ENCODE results near the gene MARCHF9.

The MARCHF9 gene

DNA sequence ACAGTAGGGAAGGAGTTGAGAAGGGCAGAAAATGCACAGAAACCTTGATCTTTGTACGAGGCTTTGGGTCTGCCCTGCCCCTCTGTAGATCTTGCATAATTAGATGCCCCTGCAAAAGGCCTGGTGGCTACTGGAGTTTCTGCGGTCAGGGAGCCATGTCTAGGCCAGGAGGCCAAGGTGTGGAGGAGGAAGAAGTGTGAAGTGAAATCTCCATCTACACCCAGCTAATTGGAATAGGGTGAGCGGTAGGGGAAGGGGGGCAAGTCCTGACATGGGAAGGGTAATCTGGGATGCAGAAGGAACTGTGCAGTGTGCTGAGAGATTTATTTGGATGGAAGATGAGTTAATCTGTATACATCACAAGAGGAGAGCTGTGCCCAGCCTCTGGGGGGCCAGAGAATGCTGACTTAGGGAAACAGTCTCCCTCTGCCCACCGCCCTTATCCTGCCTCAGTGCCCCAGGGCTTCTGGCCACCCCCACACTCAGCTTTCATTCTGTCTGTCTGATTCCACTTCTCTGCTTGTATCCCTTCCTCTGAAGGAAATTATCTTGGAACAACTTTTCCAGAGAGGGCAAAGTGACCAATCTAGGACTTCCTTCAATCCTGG is 6.6 kb downstream of the MARCHF9 start:
- 100% methylated on average over 2 of the region's 4 CpGs for WGBS (ENCODE audit: insufficient coverage)
- ChIA-PET CTCF (interaction anchor here (1.3 to 7.4 kb wide), 3 partner anchors 14 to 32 kb away, joined by 4 to 74 read pairs (median 5); partner anchors contain the start of genes EEF1AKMT3 and METTL1), POLR2A (interaction anchor here (1.0 kb wide), 1 partner anchor 12 kb away, joined by 3 read pairs; no protein-coding TSS in a partner anchor)
- Histone ChIP-seq H3K36me3 (ENCODE audit: control insufficient read depth in 4 of 4, insufficient read depth in 4 of 4, low read length in 3 of 4) (peaks cover 0 to 16% (median 7%) of the 10 kb centered on the region in 4 experiments), H3K9me3 (ENCODE audit: control extremely low read depth in 1 of 5, control insufficient read depth in 4 of 5, insufficient read depth in 2 of 5, low read depth in 1 of 5, low read length in 4 of 5) (no peaks in the 10 kb centered on the region), H3K27me3 (replicated peaks in 2 of 5; ENCODE audit: control insufficient read depth in 4 of 5, insufficient read depth in 5 of 5, low read length in 4 of 5) (peaks cover 0 to 39% (median 18%) of the 10 kb centered on the region in 5 experiments), H3K4me1 (ENCODE audit: control extremely low read depth in 1 of 4, control insufficient read depth in 4 of 4, insufficient read depth in 4 of 4, low read length in 3 of 4) (peaks cover under 1 to 29% (median 26%) of the 10 kb centered on the region in 4 experiments), H3K27ac (ENCODE audit: insufficient read depth in 1 of 2, low read depth in 1 of 2, low read length in 2 of 2, poor library complexity in 1 of 2, severe bottlenecking in 2 of 2) (no peak overlapping the region), H3K4me3 (ENCODE audit: control insufficient read depth in 1 of 7, extremely low read depth in 1 of 7, insufficient read depth in 4 of 7, low read depth in 2 of 7, low read length in 6 of 7) (no peak overlapping the region)
- no peak for DNase-seq

DNA sequence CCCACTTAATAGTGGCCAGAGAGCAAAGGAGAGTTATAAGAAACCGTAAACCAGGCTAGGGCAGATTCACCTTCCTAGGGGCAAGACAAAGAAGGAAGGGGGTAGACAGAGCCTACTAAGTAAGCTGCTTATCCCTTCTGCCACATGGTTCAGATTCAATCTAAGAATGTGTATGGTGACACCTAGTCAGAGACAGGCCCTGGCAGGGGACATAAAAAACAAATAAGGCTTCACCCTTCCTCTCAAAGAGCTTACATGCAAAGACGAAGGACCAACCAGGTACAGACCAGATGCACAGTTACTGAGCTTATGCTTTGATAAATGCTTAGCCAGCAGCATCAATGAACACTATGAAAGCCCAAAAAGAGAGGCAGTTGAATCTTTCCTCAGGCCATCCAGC is 7.6 kb downstream of the MARCHF9 start:
- Histone ChIP-seq H3K36me3 (ENCODE audit: control insufficient read depth in 4 of 4, insufficient read depth in 4 of 4, low read length in 3 of 4) (peaks cover 0 to 16% (median 7%) of the 10 kb centered on the region in 4 experiments), H3K27me3 (replicated peaks in 2 of 5; ENCODE audit: control insufficient read depth in 4 of 5, insufficient read depth in 5 of 5, low read length in 4 of 5) (peaks cover 0 to 49% (median 20%) of the 10 kb centered on the region in 5 experiments), H3K4me3 (ENCODE audit: control insufficient read depth in 1 of 7, extremely low read depth in 1 of 7, insufficient read depth in 4 of 7, low read depth in 2 of 7, low read length in 6 of 7) (no peak overlapping the region), H3K9me3 (ENCODE audit: control extremely low read depth in 1 of 5, control insufficient read depth in 4 of 5, insufficient read depth in 2 of 5, low read depth in 1 of 5, low read length in 4 of 5) (no peaks in the 10 kb centered on the region), H3K27ac (ENCODE audit: insufficient read depth in 1 of 2, low read depth in 1 of 2, low read length in 2 of 2, poor library complexity in 1 of 2, severe bottlenecking in 2 of 2) (no peak overlapping the region), H3K4me1 (ENCODE audit: control extremely low read depth in 1 of 4, control insufficient read depth in 4 of 4, insufficient read depth in 4 of 4, low read length in 3 of 4) (peaks cover 0 to 29% (median 26%) of the 10 kb centered on the region in 4 experiments)
- ChIA-PET CTCF (interaction anchor here (7.4 kb wide), 1 partner anchor 14 kb away, joined by 74 read pairs; the partner anchor contains the start of genes EEF1AKMT3 and METTL1), POLR2A (no interaction called here)
- 100% methylated on average over 1 of the region's 2 CpGs for WGBS (ENCODE audit: insufficient coverage)
- no peak for DNase-seq

DNA sequence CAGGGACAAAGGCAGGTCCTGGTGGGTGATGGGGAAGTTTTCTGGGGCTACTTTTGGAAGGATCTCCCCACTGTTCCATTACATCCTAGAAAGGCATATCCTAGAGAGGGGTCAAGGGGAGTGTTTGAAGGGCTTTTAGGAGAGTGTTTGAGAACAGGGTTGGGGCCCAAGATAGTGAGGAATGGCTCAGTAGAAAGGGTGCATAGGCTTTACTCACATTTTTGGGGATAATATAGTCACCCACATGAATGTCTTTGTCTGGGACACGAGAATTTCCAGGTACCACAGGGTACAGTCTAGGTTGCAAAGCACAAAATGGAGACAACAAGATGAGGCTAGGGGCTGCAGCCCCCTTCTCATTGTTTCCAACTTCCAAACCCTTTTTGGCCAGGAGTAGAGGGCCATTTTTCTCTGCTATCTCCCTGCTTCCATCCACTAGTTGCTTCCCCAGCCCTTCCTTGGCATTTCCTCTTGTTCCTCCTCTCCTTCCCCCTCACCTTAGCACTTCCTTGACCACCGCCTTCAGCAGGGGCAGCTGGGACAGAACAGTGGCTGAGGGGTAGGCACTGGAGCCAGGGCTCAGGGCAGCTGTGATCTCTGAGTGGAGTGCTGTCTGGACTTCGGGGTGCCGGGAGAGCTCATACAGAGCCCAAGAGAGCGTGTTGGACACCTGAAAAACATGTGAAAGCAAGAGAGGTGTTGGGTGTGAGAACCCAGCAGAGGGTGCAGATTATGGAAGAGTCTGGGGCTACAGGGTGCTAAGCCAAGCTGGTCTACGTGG is 9.2 kb downstream of the MARCHF9 start:
- no peak for DNase-seq
- ChIA-PET CTCF (interaction anchor here (1.5 to 7.4 kb wide), 3 partner anchors 8 to 22 kb away, joined by 4 to 74 read pairs (median 43); partner anchors contain the start of genes EEF1AKMT3, MARCHF9 and METTL1), POLR2A (no interaction called here)
- Histone ChIP-seq H3K4me1 (ENCODE audit: control extremely low read depth in 1 of 4, control insufficient read depth in 4 of 4, insufficient read depth in 4 of 4, low read length in 3 of 4) (peaks cover 0 to 29% (median 26%) of the 10 kb centered on the region in 4 experiments), H3K27ac (ENCODE audit: insufficient read depth in 1 of 2, low read depth in 1 of 2, low read length in 2 of 2, poor library complexity in 1 of 2, severe bottlenecking in 2 of 2) (no peak overlapping the region), H3K9me3 (ENCODE audit: control extremely low read depth in 1 of 5, control insufficient read depth in 4 of 5, insufficient read depth in 2 of 5, low read depth in 1 of 5, low read length in 4 of 5) (no peaks in the 10 kb centered on the region), H3K36me3 (ENCODE audit: control insufficient read depth in 4 of 4, insufficient read depth in 4 of 4, low read length in 3 of 4) (peaks cover 0 to 10% (median 5%) of the 10 kb centered on the region in 4 experiments), H3K27me3 (replicated peaks in 2 of 5; ENCODE audit: control insufficient read depth in 4 of 5, insufficient read depth in 5 of 5, low read length in 4 of 5) (peaks cover 0 to 50% (median 20%) of the 10 kb centered on the region in 5 experiments), H3K4me3 (ENCODE audit: control insufficient read depth in 1 of 7, extremely low read depth in 1 of 7, insufficient read depth in 4 of 7, low read depth in 2 of 7, low read length in 6 of 7) (peak overlapping the region in 1 of 7 experiments; percentile 77)
- WGBS (ENCODE audit: insufficient coverage): 95% methylated on average over 4 of the region's 6 CpGs

DNA sequence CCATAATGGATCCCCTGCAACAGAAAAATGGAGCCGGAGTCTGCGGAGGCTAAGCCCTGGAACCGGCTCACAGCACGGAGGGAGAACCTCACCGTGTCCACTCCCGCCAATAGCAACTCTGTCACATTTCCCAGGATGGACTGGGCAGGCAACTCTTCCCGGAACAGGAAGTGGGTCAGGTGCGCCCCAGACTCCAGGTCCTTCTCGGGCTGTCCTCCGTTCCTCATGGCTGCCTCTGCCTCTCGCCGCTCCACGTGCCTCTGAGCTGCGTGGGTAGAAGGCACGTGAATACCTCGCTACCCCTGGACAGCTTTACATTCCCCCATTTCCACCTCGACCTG is 9.7 kb downstream of the MARCHF9 start:
- Histone ChIP-seq H3K27ac (ENCODE audit: insufficient read depth in 1 of 2, low read depth in 1 of 2, low read length in 2 of 2, poor library complexity in 1 of 2, severe bottlenecking in 2 of 2) (no peak overlapping the region), H3K9me3 (ENCODE audit: control extremely low read depth in 1 of 5, control insufficient read depth in 4 of 5, insufficient read depth in 2 of 5, low read depth in 1 of 5, low read length in 4 of 5) (no peaks in the 10 kb centered on the region), H3K36me3 (ENCODE audit: control insufficient read depth in 4 of 4, insufficient read depth in 4 of 4, low read length in 3 of 4) (peaks cover 2 to 14% (median 9%) of the 10 kb centered on the region in 4 experiments), H3K4me1 (ENCODE audit: control extremely low read depth in 1 of 4, control insufficient read depth in 4 of 4, insufficient read depth in 4 of 4, low read length in 3 of 4) (peaks cover 0 to 29% (median 26%) of the 10 kb centered on the region in 4 experiments), H3K4me3 (ENCODE audit: control insufficient read depth in 1 of 7, extremely low read depth in 1 of 7, insufficient read depth in 4 of 7, low read depth in 2 of 7, low read length in 6 of 7) (peak overlapping the region in 6 of 7 experiments; percentile 40 to 77 (median 59)), H3K27me3 (replicated peaks in 2 of 5; ENCODE audit: control insufficient read depth in 4 of 5, insufficient read depth in 5 of 5, low read length in 4 of 5) (peaks cover 0 to 50% (median 20%) of the 10 kb centered on the region in 5 experiments)
- ChIA-PET POLR2A (no interaction called here), CTCF (interaction anchor here (0.9 to 7.4 kb wide), 4 partner anchors 8 to 36 kb away, joined by 3 to 74 read pairs (median 24); partner anchors contain the start of genes EEF1AKMT3, MARCHF9 and METTL1)
- DNase-seq: no peak
- WGBS (ENCODE audit: insufficient coverage): 16% methylated on average over 15 of the region's 17 CpGs

DNA sequence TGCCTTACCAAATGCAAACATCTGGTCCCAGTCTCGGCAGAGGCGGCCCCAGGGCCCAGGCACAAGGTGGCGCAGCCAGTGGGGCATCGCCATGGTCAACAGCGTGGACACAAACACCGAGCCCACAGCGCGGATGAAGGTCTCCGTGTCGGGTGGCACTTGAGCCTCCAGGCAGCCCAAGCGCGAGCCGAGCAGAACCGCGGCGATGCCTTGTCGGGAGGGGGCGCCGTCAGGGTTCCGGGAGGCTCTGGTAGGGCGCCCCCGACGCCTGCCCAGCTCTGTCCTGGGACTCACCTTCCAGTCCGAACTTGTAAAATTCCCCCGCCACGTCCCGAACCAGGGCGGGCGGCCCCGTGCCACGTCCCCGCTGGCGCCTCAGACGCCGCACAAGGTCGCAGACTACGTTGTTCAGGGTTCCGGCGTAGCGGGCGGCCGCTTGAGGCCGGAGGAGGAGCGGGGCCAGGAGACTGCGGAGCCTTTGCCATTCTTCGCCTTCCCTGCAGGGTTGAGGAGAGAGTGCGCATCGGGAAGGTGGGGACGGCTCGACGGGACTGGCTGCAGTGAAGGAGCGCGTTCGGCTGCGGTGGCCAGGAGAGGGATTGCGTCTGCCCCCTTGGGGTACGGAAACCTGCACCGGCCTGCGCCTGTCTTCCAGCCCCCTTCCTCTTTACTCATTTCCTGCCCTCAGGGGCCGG is 10.2 kb downstream of the MARCHF9 start:
- Histone ChIP-seq H3K4me3 (ENCODE audit: control insufficient read depth in 1 of 7, extremely low read depth in 1 of 7, insufficient read depth in 4 of 7, low read depth in 2 of 7, low read length in 6 of 7) (peak overlapping the region; percentile 30 to 77 (median 58)), H3K27me3 (replicated peaks in 2 of 5; ENCODE audit: control insufficient read depth in 4 of 5, insufficient read depth in 5 of 5, low read length in 4 of 5) (peaks cover 0 to 50% (median 20%) of the 10 kb centered on the region in 5 experiments), H3K9me3 (ENCODE audit: control extremely low read depth in 1 of 5, control insufficient read depth in 4 of 5, insufficient read depth in 2 of 5, low read depth in 1 of 5, low read length in 4 of 5) (no peaks in the 10 kb centered on the region), H3K27ac (ENCODE audit: insufficient read depth in 1 of 2, low read depth in 1 of 2, low read length in 2 of 2, poor library complexity in 1 of 2, severe bottlenecking in 2 of 2) (no peak overlapping the region), H3K4me1 (ENCODE audit: control extremely low read depth in 1 of 4, control insufficient read depth in 4 of 4, insufficient read depth in 4 of 4, low read length in 3 of 4) (peaks cover 0 to 29% (median 26%) of the 10 kb centered on the region in 4 experiments), H3K36me3 (ENCODE audit: control insufficient read depth in 4 of 4, insufficient read depth in 4 of 4, low read length in 3 of 4) (peaks cover 3 to 17% (median 13%) of the 10 kb centered on the region in 4 experiments)
- 1% methylated on average over 53 of the region's 60 CpGs for WGBS (ENCODE audit: insufficient coverage)
- ChIA-PET CTCF (interaction anchor here (0.9 to 7.4 kb wide), 4 partner anchors 9 to 36 kb away, joined by 3 to 74 read pairs (median 24); partner anchors contain the start of genes EEF1AKMT3, MARCHF9 and METTL1), POLR2A (no interaction called here)
- peak in 2 of 3 donors; percentile 60 to 67 for DNase-seq

DNA sequence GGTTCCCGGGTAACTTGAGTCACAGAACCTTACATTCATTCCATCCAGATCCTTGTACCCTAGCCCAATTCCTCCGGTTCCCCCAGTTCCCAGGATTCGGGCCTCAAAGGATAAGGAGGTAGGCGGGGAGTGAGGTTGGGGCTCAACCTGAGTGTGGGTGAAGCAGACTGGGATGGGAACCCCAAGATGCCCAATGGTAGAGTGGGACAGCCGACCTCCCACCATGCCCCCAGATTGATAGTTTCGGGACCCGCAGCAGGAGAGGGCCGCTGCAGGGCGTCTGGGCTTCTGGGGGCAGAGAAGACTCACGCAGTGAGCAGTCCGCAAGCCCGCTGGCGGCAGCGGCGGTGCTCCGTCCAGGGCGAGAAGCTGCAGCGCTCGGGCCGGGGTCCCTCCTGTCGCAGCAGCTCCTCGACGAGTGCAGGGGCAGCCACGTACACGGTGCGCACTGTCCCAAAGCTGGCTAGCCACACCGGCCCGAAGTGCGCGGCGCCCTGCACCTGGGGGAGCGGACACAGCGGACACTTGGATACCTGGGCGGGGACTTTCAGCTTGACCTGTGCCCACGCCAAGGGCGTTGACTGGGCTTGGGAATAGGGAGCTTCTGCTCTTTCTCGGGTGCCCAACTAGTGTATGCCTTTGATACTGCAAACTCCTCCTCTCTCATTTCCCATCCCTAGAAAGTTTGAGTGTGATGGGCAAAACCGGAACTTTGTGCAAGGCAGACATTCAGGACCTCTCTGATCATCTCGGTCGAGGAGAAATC is 11.0 kb downstream of the MARCHF9 start:
- DNase-seq: no peak
- CTCF ChIA-PET: interaction anchor here (0.7 to 7.4 kb wide), 7 partner anchors 10 to 71 kb away, joined by 3 to 74 read pairs (median 4); partner anchors contain the start of genes EEF1AKMT3, MARCHF9 and METTL1
- Histone ChIP-seq H3K27me3 (replicated peaks in 2 of 5; ENCODE audit: control insufficient read depth in 4 of 5, insufficient read depth in 5 of 5, low read length in 4 of 5) (peaks cover 0 to 50% (median 20%) of the 10 kb centered on the region in 5 experiments), H3K9me3 (ENCODE audit: control extremely low read depth in 1 of 5, control insufficient read depth in 4 of 5, insufficient read depth in 2 of 5, low read depth in 1 of 5, low read length in 4 of 5) (no peaks in the 10 kb centered on the region), H3K4me1 (ENCODE audit: control extremely low read depth in 1 of 4, control insufficient read depth in 4 of 4, insufficient read depth in 4 of 4, low read length in 3 of 4) (peaks cover 2 to 31% (median 30%) of the 10 kb centered on the region in 4 experiments), H3K27ac (ENCODE audit: insufficient read depth in 1 of 2, low read depth in 1 of 2, low read length in 2 of 2, poor library complexity in 1 of 2, severe bottlenecking in 2 of 2) (no peak overlapping the region), H3K36me3 (ENCODE audit: control insufficient read depth in 4 of 4, insufficient read depth in 4 of 4, low read length in 3 of 4) (peaks cover 5 to 23% (median 13%) of the 10 kb centered on the region in 4 experiments), H3K4me3 (ENCODE audit: control insufficient read depth in 1 of 7, extremely low read depth in 1 of 7, insufficient read depth in 4 of 7, low read depth in 2 of 7, low read length in 6 of 7) (peak overlapping the region in 6 of 7 experiments; percentile 40 to 77 (median 59))
- POLR2A ChIA-PET: no interaction called here
- 3% methylated on average over 33 of the region's 40 CpGs for WGBS (ENCODE audit: insufficient coverage)

Measured in common myeloid progenitor, CD34-positive (primary cell).